T-helper 1 cell (primary cell): ENCODE measurements around the gene PPP2R2C.

ENCODE experiments used
- DNase-seq, 5 donors: peaks; one replicate each; pipeline ENCODE4 v3.0.0-alpha.2; 2012 to 2020

PPP2R2C gene

DNA sequence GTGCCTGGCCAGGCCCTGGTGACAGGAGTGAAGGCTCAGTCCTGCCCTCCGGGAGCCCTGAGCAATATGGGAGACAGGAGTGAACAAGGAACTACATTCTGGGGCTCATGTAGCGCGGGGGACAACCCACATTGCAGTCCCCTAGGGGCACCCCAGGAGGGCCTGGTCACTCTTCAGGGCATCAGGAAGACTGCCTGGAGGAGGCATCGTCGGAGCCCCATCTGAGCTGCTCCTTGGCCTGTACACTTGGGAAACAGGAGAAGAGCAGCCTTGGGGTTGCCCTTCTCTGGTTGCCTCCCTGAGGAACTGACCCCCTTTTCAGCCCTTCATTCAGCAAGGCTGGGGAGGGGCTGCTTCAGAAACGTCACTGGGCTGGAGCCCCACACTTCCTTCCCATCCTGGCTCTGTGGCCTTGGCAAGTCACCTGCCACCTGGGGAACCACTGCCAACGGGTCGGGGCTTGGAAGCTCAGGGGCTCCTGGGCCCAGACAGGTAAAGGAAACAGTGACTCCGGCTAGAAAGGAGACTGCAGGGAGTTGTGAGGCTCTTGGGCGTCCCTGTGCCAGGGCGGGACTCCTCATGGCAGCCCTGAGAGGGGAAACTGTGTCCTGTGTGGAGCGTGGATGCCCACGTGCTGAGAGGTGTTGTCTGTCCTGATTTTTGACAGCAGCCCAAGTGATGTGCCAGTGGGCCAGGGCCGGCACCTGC, 192.7 kb downstream of the PPP2R2C start:
- no peak for DNase-seq

DNA sequence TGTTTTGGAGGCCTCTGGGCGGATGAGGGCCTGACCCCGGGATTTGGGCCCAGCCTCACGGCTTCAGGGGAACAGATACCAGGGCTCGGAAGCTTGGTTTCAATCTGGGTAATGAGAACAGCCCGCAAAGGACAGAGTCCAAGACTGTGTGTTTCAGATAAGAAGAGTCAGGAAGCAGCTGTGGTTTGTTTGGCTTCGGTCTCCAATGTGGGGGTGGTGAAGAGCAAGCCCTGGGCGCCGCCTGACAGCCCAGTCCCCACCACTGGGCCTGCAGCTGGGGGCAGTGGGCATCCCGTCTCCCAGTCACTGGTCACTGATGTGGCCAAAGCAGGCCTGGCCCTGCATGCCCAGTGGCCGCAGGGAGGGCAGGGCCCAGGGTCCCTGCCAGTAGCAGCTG, 193.6 kb downstream of the PPP2R2C start:
- DNase-seq, result peak in 1 of 5 donors; percentile 46

DNA sequence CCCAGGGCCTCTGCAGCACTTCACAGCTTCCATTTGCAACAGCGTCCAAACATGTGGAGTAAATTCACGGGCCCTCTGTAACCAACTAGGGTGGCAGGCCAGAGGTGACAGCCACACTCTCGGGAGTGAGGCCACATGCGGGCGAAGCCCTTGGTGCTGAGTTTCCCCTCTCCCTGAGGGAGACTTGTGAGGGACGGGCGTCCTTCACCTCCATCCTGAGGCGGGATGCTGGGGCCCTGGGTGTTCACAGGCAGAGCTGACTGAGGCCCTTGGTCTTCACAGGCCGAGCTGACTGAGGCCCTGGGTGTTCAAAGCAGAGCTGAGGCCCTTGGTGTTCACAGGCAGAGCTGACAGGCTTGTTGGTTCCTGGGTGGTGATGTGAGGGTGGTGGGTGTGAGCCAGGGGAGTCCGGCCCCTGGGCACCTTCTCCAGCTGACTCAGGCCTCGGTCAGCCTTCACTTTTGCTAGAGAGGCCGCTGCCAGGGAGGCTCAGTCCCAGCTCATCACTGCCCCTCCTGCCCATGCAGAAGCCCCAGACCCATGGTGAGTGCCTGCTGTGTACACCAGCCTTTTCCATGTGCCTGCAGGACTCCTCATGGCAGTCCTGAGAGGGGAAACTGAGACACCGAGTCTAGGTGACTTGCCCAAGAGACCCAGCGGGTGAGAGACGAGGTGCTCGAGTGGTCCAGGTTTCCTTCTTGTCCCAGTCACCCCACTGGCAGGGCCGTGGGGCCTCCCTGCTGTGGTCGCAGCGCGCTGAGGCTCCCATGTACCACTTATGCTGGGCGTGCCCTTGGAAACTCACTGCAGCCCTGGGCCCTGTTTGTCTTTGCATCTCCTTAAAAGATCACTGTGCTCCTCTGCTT, 194.2 kb downstream of the PPP2R2C start:
- DNase-seq, result no peak

DNA sequence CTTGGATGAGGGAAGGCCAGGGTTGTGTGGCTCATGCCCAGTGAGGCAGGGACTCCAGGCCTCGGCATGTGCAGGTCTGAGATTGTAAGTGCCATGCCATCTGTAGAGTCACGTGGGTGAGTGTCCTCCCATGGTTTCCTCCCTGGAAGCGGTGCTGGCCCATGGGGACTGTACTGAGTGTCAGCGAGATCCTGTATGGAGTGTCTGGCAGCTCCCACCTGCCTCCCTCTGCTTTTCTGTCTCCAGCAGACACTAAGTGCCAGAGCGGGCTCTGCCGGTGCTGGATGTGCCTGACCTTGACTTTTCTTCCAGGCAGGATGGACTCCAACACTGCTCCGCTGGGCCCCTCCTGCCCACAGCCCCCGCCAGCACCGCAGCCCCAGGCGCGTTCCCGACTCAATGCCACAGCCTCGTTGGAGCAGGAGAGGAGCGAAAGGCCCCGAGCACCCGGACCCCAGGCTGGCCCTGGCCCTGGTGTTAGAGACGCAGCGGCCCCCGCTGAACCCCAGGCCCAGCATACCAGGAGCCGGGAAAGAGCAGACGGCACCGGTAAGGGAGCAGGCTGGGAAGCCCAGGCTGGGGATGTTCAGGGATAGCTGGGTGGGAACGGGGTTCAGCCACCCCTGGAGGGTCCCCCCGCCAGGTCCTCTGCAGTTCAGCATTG, 195.1 kb downstream of the PPP2R2C start:
- DNase-seq, result no peak

DNA sequence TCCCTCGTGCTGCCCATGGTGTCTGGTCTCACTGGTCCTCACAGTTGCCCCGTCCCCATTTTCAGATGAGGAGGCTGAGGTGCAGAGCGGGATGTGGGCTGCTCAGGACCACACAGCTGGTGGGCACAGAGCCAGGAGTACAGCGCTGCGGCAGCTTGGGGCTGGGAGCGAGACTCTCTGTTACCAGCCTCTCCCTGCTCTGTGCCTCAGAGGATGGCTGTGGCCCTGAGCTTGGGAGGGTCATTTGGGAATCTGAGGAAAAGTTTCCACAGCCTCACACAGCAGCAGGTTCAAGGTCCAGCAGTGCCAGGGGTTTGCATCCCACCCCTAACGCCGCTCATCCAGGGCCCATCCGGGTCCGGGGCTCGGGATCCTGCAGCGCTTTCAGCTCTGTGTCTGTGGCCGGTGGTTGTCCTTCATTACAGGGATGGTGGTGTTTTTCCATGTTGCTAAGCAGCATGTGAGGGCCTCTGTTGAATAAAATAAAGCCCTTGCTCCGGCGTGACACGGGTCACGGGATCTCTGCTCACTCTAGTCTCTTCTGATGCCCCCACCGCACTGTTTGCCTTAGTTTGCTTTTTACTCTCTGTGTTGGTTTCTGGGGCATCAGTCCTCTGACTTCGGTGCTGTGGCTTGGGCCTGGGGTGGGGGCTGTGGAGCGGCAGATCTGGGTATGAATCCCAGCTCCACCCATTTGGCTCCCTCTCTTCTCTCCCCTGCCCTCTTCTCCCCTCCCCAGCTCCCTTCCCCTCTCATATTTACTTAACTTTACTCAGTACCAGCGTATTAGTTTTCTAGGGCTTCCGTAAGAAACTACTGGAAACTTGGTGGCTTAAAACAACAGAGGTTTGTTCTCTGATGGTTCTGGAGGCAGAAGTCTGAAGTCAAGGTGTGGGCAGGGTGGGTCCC, 196.3 kb downstream of the PPP2R2C start:
- no peak for DNase-seq

- DNase-seq, result no peak
Measured at GRCh38 chr4:6275351-6275750, 197.1 kb downstream of the PPP2R2C start.

- DNase-seq, result no peak
Measured at GRCh38 chr4:6273661-6273990, 198.8 kb downstream of the PPP2R2C start.

DNA sequence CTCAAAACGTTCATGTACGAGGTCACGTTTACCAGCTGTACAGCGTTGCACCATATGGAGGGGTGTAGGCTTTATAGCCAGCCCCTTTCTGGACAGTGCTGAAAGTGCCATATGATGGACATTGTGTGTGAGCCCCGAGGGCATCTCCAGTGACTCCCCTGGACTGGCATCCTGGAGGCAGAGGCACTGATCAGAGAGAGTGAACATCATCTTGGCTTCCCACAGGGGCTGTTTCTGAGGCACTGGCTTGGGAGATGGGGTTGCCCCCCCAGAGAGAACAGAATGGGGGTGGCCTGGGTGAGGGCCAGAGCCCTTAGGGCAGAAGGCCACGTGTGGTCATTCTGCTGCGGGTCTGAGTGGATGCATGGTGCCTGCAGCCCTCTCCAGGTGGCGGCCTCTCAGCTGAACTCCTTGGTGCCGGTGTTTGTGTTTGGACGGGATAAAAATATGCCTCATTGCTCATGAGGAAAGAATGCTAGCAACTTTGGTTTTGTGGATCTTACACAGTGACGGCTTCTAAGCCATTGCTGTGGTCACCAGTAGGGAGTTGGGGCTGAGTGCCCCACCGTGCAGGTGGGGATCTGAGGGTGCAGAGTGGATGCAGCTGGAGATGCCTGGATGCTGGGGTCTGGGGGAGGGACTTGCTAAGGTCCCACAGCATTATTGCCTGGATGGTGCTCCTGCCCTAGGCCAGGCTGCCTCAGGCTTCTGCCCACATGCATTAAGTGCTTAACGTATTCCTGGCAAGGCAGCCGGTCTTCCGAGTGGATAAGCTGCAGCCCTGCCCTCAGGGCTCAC, 199.4 kb downstream of the PPP2R2C start:
- DNase-seq, result no peak

- no peak for DNase-seq
Measured at GRCh38 chr4:6271701-6272465, 200.5 kb downstream of the PPP2R2C start.

- DNase-seq, result no peak
Measured at GRCh38 chr4:6271206-6271605, 201.2 kb downstream of the PPP2R2C start.

DNA sequence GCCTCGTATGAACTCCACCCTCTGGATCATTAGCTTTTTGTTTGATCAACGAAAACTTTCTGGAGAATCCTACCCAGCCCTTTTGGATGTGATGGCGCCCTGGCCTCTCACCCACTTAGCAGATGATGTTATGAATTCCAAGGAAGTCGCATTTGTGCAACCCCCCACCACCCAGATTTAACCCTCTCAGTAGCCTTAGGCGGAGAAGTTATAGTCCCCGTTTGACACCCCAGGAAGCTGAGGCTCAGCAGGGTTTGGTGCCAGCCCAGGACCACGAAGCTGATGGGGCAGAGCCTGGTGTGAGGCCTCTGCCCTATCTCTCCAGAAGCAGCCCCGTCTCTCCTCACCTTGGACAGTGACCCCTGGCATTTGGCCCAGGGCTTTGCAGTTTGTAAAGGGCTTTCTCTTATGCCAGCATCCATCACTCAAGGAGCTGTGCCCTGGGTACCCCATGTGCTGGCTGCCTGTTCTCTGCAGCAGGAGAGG, 201.7 kb downstream of the PPP2R2C start:
- DNase-seq, result no peak
